Measurements from ENCODE around the gene DPRX.

DNA sequence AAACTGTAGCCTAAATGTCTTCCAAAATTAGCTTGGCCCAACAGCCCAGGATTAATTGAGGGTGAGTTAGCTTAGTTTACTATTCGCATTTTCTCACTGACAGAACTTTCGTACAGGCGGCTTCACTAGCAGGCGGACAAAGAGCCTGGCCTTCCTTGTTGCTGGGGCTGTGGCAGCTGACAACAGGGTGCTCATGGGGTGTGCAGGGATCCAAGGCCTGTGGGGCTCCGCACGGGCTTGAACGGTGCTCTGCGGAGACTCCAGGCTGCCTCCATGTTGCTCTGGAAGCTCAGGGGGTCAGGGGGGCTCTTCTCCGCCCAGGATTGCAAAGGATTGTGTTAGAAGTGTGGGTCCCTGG lies 36.3 kb upstream of the DPRX start:
- TF ChIP-seq, protein P1, sequence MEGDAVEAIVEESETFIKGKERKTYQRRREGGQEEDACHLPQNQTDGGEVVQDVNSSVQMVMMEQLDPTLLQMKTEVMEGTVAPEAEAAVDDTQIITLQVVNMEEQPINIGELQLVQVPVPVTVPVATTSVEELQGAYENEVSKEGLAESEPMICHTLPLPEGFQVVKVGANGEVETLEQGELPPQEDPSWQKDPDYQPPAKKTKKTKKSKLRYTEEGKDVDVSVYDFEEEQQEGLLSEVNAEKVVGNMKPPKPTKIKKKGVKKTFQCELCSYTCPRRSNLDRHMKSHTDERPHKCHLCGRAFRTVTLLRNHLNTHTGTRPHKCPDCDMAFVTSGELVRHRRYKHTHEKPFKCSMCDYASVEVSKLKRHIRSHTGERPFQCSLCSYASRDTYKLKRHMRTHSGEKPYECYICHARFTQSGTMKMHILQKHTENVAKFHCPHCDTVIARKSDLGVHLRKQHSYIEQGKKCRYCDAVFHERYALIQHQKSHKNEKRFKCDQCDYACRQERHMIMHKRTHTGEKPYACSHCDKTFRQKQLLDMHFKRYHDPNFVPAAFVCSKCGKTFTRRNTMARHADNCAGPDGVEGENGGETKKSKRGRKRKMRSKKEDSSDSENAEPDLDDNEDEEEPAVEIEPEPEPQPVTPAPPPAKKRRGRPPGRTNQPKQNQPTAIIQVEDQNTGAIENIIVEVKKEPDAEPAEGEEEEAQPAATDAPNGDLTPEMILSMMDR (IDR thresholded peaks at IDR 0.05; ENCODE audit: insufficient read depth, low read depth, low read length): no peak
- TF ChIP-seq EZH2 (IDR thresholded peaks at IDR 0.05; ENCODE audit: insufficient read depth, low read length): no peak

All from astrocyte (in vitro differentiated cells and primary cell).